ENCODE measurements around the gene OR10A3. TPM values are rescaled to one million over a fixed set of nuclear protein-coding genes. Genes with fewer than 3 reads are reported as not detected.

OR10A3 gene
- 0.13 and 0.32 TPM in 2 replicates for total RNA-seq

GRCh38 chr11:7941608-7942007, at the start of gene OR10A3:
OR10A3 (minus strand) TSS chr11:7941708; CDS start chr11:7939520, 2,188 bp downstream.

GRCh38 chr11:7986768-7987559, 45.5 kb upstream of the OR10A3 start, which contains the start of gene EIF3F:
EIF3F (plus strand) TSS chr11:7987337; CDS start chr11:7987353, 16 bp downstream.

GRCh38 chr11:7965386-7965785, 23.9 kb upstream of the OR10A3 start, which contains the start of gene NLRP10:
NLRP10 (minus strand) TSS chr11:7965447; CDS start chr11:7963495, 1,952 bp downstream.

GRCh38 chr11:7931168-7931567, 10.3 kb downstream of the OR10A3 start, which contains the start of gene OR10A6:
OR10A6 (minus strand) TSS chr11:7931268; CDS start chr11:7928662, 2,606 bp downstream.

Small RNA genes within 50 kb of the gene (small RNA-seq; reads per million reads assigned to genes)
- gene COX6CP5, result not detected
- gene RNU6-943P, result not detected

Other genes with a start within 250 kb of the OR10A3 start
- gene OVCH2, start 235.2 kb downstream of the OR10A3 start, total RNA-seq, result not detected in 2 replicates
- gene OR5P2, start 144.8 kb downstream of the OR10A3 start, total RNA-seq, result 0.22 TPM in 1 of 2 replicates, not detected in the other
- not detected in 2 replicates for gene OR5P3, start 110.9 kb downstream of the OR10A3 start, total RNA-seq
- under 0.01 TPM in 2 replicates for gene OR10A6, start 10.4 kb downstream of the OR10A3 start, total RNA-seq
- 11.2 and 12.0 TPM in 2 replicates for gene NLRP10, start 23.7 kb upstream of the OR10A3 start, total RNA-seq
- gene EIF3F, start 45.6 kb upstream of the OR10A3 start, total RNA-seq, result 316 and 514 TPM in 2 replicates
- 14.0 and 14.5 TPM in 2 replicates for gene TUB, start 139.5 kb upstream of the OR10A3 start, total RNA-seq
- gene RIC3, start 227.3 kb upstream of the OR10A3 start, total RNA-seq, result 1.2 and 1.6 TPM in 2 replicates